IMR-90 (cell line): ENCODE results near the gene ADCY9. TPM values are rescaled to one million over a fixed set of nuclear protein-coding genes. Genes with fewer than 3 reads are reported as not detected.

ENCODE experiments used
- CHD1 ChIP-seq: IDR thresholded peaks from 2 replicates; pipeline ENCODE4 v1.6.1; 2012; ENCODE audit warnings: low read depth, low read length, improper control_type of control experiment
- CTCF ChIP-seq: conservative IDR thresholded peaks from 2 replicates; pipeline ENCODE4 v1.5.1; 2012; ENCODE audit warnings: mild to moderate bottlenecking, low read depth, low read length, improper control_type of control experiment
- polyA plus RNA-seq, 3 experiments: library from polyadenylated mRNA; depleted of rRNA; stranded (reverse); fragments of >200 nt; gene quantifications; 2 replicates each; pipeline ENCODE4 v1.2.3, GENCODE V29; 2012; ENCODE audit warnings: low replicate concordance in 1 of 3
- total RNA-seq: library from RNA; depleted of rRNA; stranded (reverse); fragments of >200 nt; gene quantifications from 2 replicates; pipeline ENCODE4 v1.2.3, GENCODE V29; 2012

ADCY9 gene
- total and polyA plus RNA-seq, 2 of the 4 experiments (the other 2 are of a cell fraction), result 5.4 to 12.5 TPM

GRCh38 chr16:3999479-4000325, 116.5 kb downstream of the ADCY9 start (continued):
- TF ChIP-seq CTCF (no peak), CHD1 (no peak)
